ENCODE results near the gene LIPG.

Gene LIPG

DNA sequence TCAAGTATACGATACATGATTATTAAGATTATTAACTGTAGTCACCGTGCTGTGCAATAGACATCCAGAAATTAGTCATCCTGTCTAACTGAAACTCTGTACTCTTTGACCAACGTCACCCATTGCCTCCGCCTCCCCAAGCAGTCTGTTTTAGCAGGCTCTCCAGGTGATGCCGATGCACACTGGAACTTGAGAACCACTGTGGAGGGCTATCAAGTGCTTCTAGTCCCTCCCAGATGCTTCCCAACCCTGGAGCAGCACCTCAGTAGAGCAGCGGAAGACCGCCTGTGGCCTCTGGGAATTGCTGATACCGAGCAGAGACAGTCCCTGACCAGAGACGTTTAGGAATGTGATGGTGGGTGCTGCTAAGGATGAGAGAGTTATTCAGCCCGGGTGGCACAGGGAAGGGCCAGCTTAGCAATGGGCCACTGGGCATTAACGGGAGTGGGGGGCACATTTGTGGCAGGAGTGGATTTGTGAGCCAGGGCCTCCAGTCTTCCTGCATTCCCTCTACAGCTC lies 50.7 kb downstream of the LIPG start:
- DNase-seq (ENCODE audit: low spot score) = no peak

DNA sequence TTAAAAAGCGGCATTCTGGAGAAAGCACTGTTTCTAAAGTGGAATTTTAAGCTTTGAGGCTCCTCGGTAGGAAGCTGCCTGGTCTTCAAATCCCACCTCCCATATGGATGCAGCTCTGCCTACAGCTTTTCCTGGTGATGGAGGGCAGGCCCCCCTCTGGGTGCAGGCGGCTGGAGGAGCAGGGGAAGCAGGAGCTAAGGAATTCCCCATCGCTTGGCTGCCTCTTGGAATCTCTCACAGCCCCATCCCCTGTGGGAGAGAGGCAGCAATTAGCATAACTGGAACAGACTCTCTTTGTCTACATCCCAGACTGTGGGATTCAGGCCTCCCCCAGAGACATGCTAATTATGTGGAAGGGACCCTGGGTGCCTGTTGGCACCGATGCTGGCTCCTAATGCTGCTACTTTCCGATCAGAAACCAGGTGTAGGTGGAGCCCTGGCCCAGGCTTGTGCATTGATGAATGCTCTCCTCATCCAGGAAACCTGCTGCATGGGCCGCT lies 51.3 kb downstream of the LIPG start:
- no peak for DNase-seq (ENCODE audit: low spot score)

DNA sequence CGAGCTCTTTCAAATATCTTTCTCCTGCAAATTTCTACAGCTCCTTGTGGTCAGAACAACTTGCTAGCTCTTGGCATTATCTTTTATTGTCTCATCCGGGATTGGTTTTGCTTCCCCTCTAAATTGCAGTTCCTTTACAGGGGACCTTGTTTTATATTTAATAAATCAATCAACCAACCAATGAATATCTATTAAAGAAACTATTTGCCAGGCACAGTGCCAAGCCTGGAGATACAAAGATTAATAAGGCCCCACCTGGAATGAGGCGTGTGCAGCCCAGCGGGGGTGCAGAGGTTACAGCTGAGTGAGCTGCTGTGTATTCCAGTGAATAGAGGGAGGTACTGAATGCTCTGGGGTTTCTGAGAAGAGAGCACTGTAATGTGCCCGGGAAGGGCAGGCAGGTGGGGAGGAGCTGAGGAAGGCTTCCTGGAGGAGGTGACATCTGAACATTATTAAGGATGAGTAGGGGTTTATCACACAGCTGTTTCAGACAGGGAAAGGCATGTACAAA lies 51.8 kb downstream of the LIPG start:
- no peak for DNase-seq (ENCODE audit: low spot score)

DNA sequence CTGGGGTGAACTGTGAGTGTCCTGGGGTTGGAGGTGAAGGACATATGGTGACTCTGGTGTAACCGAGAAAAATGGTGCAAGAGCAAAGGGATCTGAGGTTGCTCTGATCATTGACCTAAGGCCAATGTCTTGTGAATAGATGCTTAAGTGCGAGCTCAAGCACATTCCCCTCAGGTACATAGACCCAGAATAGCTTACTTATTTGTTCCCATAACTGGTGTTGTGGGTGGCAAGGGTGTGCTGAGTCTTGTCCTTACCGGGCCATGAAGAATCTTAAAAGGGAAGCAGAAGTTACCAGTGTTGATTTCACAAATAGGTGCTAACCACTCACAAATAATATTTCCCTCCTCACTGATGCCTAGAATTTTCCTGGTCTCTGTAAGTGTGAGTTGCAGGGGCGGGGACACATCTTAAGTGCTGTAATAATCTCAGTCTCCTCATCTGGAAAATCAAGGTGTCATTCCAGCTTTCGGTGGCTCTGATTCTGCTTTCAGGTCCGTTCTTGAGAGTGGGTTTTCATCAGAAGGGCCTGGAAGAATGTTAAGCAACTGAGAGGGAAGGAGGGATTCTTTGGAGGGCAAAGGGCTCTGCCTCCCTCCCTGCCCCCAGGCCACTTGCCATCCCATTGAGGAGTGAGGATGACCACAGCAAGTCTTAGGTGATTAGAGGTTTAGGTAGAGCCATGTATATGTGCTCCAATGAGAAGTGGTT lies 54.9 kb downstream of the LIPG start:
- DNase-seq (ENCODE audit: low spot score) = no peak

DNA sequence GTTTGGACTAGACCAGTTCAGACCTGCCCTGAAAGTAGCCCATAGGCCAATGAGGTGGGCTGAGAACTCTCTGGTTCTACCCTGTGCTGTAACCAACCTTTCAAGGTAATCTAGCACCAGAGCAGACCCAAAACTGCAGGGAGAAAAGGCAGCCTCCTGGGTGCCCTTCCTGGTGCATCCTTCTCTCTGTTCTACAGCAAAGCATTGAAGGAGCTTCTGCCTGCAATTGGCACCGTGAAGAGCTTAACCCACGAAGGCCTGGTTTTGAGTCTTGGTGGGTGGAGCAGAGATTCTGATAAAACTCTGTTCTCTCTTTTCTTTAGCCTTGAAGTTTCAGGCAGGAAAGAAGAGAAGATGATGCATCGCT lies 55.5 kb downstream of the LIPG start:
- DNase-seq (ENCODE audit: low spot score) = no peak

DNA sequence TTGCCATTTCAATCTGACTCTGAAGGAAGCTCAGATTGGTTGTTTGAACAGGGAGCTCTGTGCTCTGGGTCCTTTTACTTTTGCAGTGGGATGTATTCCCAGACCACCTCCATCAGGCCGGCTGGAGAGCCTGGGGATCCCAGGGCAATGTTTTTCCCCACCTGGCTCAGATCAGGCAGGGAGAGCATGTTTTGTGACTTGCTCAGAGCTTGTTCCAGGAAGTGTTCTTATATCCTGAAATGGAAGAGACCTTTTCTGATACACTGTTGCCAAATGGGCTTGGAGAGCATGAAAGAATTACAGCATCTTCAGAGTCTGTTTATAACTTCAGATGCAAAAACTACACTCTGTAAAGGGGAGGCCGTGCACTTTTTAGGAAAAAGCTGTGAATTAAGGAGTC lies 56.0 kb downstream of the LIPG start:
- DNase-seq (ENCODE audit: low spot score) = no peak

DNA sequence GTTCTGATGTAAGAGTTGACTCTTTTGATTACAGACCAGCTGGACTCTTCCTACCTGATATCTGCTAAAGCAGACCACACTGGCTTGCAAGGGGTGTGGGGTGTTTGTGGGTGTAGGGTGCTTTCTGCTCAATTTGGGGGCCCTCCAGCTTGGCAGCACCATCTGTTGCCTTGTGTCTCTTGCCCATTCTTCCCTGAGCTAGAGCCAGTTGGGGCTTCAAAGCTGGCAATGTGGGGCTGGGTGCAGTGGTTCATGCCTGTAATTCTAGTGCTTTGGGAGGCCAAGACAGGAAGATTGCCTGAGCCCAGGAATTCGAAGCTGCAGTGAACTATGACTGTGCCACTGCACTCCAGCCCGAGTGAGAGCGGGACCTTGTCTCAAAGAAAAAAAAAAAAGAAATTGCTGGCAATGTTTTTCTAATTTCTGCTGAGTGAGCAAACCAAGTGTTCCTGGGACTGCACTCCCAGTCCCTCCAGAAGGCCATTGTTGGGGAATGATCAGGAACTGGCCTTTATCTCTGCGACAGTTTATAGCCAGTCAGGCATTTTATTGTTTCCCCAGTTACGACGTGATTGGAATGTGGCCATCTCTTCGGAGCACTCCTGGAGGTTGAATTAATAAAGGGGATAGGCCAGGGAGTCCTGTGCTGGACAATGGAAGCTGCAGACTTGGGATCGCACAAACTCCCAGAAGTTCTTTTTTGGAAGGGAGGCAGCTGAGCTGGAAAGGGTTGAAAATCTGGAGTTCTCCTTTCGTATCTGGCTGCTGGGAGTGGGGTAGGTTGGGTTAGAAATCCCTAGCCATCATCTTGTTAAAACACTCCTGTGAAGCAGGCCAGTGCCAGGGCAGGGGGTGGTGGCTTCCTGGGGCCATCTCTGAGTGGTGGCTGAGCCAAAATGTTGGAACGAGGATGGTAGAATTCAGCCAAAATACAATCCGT lies 57.2 kb downstream of the LIPG start:
- DNase-seq (ENCODE audit: low spot score) = no peak

DNA sequence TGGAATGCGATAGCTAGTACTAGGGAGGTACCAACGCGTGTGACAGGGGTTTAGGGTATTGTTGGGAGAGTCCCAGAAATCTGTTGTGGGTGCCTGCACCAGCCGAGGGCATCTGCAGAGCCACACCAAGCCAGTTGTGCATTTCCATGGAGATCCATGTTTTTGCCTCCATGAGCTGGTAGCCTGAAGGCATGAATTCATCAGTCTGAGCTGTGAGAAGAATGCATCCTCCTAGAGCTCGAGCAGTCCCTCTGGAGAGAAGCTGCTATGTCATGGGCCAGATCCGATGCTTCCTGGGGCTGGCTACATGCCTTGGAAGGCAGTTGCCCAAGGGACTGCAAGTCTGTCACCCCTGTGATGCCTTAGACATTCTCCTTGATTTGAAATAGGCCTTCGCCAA lies 57.9 kb downstream of the LIPG start:
- no peak for DNase-seq (ENCODE audit: low spot score)

DNA sequence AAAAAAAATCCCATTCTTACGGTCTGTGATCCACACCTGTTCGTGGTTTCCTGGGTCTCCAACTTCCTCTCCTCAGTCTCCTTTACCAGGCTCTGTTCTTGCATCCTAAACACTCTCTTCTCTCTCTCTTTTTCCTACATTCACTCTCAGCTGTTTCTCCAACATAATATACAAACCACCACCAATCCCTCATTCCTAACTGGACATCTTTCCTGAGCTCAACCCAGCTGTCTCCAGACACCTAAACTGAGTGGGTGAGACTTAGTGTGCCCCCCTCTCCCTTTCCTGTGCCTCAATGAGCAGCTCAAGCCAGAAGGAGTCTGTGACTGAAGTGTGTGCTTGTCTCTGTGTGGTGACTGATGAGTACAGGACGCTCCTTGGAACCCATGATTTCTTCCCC lies 59.4 kb downstream of the LIPG start:
- DNase-seq (ENCODE audit: low spot score) = no peak

DNA sequence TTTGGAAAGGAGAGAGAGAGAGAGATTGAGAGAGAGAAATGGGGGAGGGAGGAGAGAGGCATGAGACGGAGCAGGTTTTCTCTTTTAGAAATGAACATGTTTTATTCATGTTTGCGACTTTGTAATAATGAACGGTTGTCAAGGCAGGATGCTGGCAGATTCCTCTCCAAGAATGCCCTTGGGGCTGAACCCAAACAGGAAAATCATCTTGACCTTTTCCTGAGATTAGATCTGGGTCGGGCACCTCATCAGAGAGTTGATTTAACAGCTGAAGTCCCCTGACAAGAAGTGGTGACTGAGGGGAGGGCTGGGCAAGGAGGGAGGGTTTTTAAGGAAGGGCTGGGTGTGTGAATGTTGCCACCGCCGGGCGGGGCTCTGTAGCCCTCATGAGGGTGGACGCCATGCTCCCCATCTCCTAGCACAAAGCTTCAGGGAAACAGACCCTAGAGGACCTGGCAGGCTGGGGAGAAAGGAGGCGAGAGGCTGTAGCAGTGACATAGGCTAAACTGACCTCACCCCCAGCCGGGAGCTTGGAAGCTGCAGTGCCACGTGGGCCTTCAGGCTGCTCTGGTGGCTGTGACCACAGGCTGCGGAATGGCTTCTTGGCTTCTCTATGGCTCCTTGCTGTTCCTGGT lies 60.0 kb downstream of the LIPG start:
- no peak for DNase-seq (ENCODE audit: low spot score)

DNA sequence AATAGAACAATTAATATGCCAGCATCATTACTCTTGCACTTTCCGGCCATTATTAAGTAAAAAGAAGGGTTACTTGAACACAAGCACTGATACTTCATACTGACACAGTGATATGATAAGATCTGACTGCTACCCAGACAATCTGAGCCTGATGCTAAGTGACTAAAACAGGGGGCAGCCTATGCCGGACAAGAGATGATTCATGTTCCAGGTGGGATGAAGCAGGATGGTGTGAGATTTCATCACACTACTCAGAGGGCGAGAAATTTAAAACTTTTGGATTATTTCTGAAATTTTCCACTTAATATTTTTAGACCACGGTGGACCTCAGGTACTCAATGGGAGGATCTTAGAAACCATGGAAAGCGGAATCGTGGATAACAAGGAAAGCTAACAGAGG lies 61.7 kb downstream of the LIPG start:
- DNase-seq (ENCODE audit: low spot score) = no peak

DNA sequence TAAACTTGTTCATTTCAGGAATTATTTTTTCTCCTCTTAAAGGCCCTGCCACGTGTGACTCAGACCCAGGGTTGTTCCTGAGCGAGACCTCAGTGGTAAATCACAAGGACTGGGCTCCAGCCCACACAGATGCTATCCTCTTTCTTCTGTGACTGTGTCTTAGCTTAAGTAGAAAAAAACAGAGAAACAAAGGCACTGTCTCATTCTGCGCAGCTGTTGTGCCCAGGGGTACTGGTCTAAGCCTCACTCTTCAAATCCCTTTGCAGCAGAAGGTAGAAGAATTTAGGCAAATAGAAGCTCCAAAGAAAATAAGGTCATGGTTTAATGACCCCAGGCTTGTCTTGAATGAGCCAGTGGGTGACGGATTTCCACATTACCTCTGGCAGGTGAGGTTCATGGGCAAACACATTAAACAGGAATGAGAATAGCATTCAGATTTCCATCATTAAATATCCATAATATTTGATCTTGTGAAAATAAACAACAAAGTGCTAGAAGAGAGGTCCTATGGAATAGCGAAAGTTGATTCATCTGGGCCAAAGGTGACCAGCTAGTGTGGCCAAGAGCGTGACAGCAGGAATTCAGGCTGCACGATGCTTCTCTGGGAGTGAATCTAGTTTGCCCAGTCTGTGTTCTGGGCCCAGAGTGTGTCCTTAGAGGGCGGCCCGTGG lies 63.3 kb downstream of the LIPG start:
- DNase-seq (ENCODE audit: low spot score) = no peak

DNA sequence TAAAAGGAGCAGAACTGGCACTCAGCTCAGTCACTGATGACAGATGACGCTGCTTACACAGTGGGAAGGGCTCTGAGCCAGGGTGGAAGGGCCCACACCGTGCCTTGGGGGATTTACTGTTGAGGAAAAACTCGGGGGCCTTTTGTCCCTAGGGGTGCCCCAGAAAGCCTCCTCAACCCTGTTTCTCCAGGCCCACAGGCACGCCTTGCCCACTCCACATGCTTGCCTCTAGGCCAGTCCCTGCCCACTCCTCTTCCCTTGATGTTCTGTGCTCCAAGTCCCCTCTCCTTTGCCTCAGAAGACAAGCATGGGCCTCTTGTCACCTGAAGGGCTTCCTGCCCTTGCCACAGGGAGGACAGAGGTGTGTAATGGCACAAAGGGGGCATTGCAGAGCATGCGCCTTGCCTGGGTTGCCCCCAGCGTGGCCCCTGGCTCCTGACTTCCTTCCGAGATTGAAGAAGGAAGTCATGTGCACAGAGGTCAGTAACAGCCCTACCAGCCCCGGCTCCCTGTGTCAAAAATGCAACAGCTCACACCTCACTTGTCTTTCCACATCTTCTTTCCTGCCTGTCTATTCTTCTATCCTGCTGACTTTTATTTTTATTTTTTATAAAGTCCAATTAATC lies 65.1 kb downstream of the LIPG start:
- no peak for DNase-seq (ENCODE audit: low spot score)

DNA sequence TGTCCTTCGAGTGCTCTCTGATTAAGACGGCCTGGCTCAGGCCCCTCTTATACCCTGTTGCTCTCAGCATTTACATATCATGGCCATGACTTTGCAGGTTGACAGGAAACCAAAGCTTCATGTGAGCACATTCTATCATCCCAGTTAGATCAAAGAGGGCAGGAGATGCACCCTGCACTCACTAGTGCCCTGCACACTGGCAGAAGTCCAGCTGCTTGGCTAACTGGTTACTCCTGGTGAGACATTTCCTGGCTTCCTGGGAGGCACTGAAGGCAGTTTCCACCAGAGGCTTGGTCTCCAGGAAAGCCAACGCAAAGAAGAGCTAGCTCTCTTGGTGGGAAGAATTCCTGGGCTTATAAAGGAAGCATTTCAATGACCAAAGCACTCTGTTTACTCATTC lies 66.3 kb downstream of the LIPG start:
- DNase-seq (ENCODE audit: low spot score) = no peak

DNA sequence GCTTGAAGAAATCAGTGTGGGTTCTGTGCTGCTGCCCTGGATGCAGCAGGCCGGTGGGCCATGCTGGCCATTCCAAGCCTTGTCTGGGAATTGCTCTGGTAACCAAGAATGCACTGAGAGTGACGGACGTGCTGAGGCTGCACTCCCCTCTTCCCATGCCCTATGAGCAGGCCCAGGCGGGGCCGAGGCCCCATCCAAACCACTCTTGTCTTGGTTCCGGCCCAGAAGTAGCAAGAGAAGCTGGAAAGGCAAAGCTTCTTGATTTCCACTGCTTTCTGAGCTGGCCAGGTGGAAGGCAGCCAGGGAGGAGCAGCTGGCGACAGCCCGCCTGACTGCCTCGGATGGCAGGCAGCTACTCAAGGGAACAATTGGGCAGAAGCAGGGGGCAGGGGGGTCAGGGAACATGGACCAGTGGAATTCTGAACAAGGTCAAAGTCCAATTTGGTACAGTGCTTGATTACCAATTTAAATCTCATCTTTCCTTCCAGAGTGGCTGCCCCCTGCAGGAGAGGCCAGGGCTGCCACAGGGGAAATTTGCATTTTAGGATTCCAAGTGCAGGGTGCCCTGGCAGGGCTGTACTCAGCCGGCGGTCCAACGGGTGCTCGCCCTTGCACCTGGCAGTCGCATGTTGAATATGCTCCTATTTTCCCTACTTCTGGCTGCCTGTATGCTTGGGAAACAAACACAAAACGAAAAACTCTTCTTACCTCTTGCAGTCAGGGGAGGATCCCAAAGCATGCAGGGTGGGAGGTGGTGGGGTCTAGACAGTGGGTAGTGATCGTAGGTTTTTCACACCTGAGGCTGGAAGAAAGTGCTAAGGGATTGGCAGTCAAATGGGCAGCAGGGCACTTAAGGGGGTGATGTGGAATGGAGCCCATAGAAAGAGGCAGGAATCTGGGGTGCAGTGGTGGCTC lies 67.3 kb downstream of the LIPG start:
- DNase-seq (ENCODE audit: low spot score) = no peak

DNA sequence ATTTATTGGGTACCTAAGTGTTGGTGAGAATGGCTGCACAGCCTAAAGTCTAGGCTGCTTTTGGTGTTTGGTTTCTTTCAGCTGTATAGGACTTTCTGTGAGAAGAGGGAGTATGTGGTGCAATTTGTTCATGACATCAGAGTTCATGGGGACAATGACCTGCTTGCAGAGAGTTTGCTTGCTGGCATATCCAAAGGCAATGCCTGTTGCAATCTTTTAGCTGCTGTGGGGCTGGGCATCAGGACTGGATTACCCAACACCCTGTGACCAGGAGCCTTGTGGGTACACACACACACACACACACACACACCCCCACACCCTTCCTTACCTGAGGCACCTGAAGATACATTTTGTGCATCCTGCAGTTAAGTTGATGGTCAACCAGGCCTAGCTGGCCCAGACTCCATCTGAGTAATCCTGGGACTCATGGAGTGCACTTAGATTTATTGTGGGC lies 68.4 kb downstream of the LIPG start:
- no peak for DNase-seq (ENCODE audit: low spot score)

DNA sequence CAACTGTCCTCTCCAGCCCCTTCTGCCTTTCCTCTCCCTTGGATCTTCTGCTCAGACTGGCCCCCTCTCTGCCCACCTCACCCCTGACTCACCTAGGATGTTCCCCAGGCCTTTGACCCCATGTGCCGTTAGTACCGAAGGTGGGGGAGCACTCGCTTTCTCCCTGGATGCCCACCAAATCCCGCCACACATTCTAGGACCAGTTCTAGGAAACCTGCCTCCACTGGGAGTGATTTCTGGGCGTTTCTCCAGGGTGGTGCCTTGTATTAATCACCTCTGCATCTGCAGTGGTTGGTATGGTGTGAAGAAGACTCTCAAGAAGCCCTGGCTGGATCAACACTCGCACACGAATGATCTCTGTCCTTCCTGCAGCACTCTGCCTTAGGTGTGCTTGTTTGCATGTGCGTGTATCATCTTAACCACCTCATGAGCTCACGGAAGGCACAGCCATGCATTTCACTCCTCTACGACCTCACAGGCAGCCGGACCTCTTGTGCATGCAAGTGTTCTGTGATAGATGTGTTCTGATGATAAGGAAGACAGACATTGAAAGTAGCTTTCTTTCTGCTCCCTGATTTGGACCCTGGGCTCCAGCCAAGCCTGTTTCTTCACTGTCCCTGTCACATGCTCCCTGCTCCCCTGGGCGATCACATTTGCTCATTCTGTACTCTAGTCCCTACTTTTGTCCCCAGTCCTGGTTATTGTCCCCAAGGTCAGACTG lies 69.4 kb downstream of the LIPG start:
- DNase-seq (ENCODE audit: low spot score) = no peak

DNA sequence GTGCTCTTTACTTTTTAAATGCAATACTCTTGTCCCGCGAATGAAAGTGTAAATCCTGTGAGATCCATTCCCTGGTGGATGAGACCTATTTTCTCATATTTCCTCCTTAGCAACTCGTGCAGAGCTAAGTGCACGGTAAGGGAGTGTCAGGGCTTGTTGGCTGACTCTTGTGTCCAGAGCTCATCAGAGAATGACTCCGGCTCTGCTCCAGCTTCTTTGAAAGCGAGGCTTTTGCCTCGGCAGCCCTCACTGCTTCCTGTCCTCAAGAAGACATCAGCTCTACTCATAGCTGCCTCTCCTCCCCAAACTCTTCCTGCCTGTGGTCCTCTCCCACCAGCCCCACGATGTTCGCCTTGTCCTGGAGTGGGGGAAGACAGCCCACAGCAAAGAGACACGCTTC lies 70.7 kb downstream of the LIPG start:
- no peak for DNase-seq (ENCODE audit: low spot score)

DNA sequence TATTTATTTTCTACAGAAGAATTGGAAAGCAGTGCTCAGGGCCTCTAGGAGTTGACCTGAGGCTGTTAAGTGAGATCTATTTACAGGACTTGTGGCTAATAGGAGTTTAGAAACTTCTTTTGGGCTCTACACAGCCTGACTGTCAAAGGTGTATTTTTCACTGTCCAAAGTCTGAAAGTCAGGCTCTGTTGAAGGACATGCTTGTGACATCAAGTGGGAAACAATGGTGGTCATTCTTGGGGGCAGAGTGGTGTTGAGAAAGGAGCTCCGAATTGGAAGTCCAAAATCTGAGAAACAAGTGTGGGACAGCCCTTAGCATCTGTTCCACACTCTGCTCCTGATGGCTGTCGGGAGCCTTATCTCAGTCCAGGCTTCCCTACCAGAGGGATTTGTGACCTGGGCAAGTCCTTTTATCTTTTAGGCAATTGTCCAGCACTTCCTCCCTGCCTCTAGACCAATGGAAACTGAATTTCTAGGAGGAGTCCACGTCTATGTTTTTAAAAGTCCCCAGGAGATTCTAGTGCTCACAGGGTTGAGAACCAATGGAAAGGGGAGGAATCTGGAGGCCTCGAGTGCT lies 76.4 kb downstream of the LIPG start:
- DNase-seq (ENCODE audit: low spot score) = no peak
